Mucosa of descending colon (tissue), 3 donors: ENCODE results near the gene NRARP. TPM values are rescaled to one million over a fixed set of nuclear protein-coding genes. Genes with fewer than 3 reads are reported as not detected.
A peak's percentile ranks its signal among the peaks of the same experiment; 100 is the strongest.

ENCODE experiments used
- ATAC-seq: fragments of 200-7000 bp; cut with Tn5 transposase; one replicate; pipeline ENCODE4 v1.9.1; 2020; ENCODE audit warnings: mild to moderate bottlenecking, moderate library complexity
- DNase-seq, 3 donors: peaks; one replicate each; pipeline ENCODE4 v3.0.0-alpha.2; 2020
- H3K36me3 ChIP-seq: fragments of 200-600 bp; one replicate; pipeline ENCODE4 v1.8.0; 2021; ENCODE audit warnings: low read depth, mild to moderate bottlenecking
- H3K4me1 ChIP-seq: fragments of 200-600 bp; one replicate; pipeline ENCODE4 v1.8.0; 2021; ENCODE audit warnings: low read depth, mild to moderate bottlenecking
- H3K4me3 ChIP-seq: fragments of 200-600 bp; one replicate; pipeline ENCODE4 v1.8.0; 2021; ENCODE audit warnings: mild to moderate bottlenecking
- H3K9me3 ChIP-seq: fragments of 200-600 bp; one replicate; pipeline ENCODE4 v1.8.0; 2021; ENCODE audit warnings: mild to moderate bottlenecking
- CTCF ChIP-seq: fragments of 200-600 bp; IDR thresholded peaks from one replicate; pipeline ENCODE4 v1.8.0; 2022; ENCODE audit warnings: antibody characterized with exemption, mild to moderate bottlenecking
- intact Hi-C, 2 donors: fragments of 100-400 bp; cut with DNase I in 1 of 2; cut with micrococcal nuclease in 1 of 2; formaldehyde crosslinking; loops; one replicate each; pipeline versions ENCODE4 v1.11.0 to v1.11.1; 2022; cut with DNase I, micrococcal nuclease
- total RNA-seq, 3 donors: library from RNA; stranded (reverse); fragmentation: NEBNext Ultra II Directional in 2 of 3; extraction: Animal tissue kit (Norgen Biotek cat#: 25700) in 2 of 3; gene quantifications; one replicate each; pipeline versions ENCODE4 v1.2.1 to v1.2.4, GENCODE V29; 2021 to 2023
- donor health status: DM: no; HTN: no; CAD: no; lungs with moderate emphysema.
- donor health status: DM: no; HTN: no; CAD: no.
- donor health status: DM: no; HTN: yes; CAD: no.

NRARP gene
- total RNA-seq, 3 donors from 2014 or later: 61.4 to 171 (median 146) TPM

GRCh38 chr9:137317021-137317717 is 15.1 kb upstream of the NRARP start:
- ATAC-seq (no peak), DNase-seq (peak in 2 of 3 donors; percentile 39 to 49)
- Histone ChIP-seq H3K4me1 (peaks cover 19% of the 10 kb centered on the region), H3K4me3 (no peak overlapping the region), H3K9me3 (no peaks in the 10 kb centered on the region), H3K36me3 (no peaks in the 10 kb centered on the region)
- intact Hi-C loops: no loop called here
- TF ChIP-seq CTCF: no peak

GRCh38 chr9:137316012-137316981 is 14.2 kb upstream of the NRARP start:
- ATAC-seq: peak; percentile 36
- Histone ChIP-seq H3K4me1 (peaks cover 26% of the 10 kb centered on the region), H3K9me3 (no peaks in the 10 kb centered on the region), H3K4me3 (no peak overlapping the region), H3K36me3 (no peaks in the 10 kb centered on the region)
- peak; percentile 63 to 78 (median 70) for DNase-seq
- no peak for TF ChIP-seq CTCF
- intact Hi-C loops: no loop called here

- H3K9me3 ChIP-seq: no peaks in the 10 kb centered on the region
- H3K36me3 ChIP-seq: no peaks in the 10 kb centered on the region
- intact Hi-C loops: no loop called here
- H3K4me1 ChIP-seq: peaks cover 33% of the 10 kb centered on the region
- H3K4me3 ChIP-seq: no peak overlapping the region
- ATAC-seq: no peak
- DNase-seq: peak in 2 of 3 donors; percentile 36 to 52
- TF ChIP-seq CTCF: no peak
Observed at GRCh38 chr9:137315581-137316011, 13.5 kb upstream of the NRARP start.

- no peak for TF ChIP-seq CTCF
- DNase-seq (peak in 2 of 3 donors; percentile 48 to 56), ATAC-seq (no peak)
- Histone ChIP-seq H3K4me1 (peaks cover 36% of the 10 kb centered on the region), H3K4me3 (no peak overlapping the region), H3K9me3 (no peaks in the 10 kb centered on the region), H3K36me3 (no peaks in the 10 kb centered on the region)
- intact Hi-C loops: no loop called here
Observed at GRCh38 chr9:137314561-137315560, 12.8 kb upstream of the NRARP start.
